HG03378 (cell line): ENCODE data around the gene TNS4.

Experiments
- ATAC-seq: cut with Tn5 transposase; IDR thresholded peaks from one replicate; pipeline ENCODE4 v1.9.1; 2021; ENCODE audit warnings: mild to moderate bottlenecking, moderate library complexity; ENCODE audit not compliant: unreplicated experiment

The TNS4 gene

DNA sequence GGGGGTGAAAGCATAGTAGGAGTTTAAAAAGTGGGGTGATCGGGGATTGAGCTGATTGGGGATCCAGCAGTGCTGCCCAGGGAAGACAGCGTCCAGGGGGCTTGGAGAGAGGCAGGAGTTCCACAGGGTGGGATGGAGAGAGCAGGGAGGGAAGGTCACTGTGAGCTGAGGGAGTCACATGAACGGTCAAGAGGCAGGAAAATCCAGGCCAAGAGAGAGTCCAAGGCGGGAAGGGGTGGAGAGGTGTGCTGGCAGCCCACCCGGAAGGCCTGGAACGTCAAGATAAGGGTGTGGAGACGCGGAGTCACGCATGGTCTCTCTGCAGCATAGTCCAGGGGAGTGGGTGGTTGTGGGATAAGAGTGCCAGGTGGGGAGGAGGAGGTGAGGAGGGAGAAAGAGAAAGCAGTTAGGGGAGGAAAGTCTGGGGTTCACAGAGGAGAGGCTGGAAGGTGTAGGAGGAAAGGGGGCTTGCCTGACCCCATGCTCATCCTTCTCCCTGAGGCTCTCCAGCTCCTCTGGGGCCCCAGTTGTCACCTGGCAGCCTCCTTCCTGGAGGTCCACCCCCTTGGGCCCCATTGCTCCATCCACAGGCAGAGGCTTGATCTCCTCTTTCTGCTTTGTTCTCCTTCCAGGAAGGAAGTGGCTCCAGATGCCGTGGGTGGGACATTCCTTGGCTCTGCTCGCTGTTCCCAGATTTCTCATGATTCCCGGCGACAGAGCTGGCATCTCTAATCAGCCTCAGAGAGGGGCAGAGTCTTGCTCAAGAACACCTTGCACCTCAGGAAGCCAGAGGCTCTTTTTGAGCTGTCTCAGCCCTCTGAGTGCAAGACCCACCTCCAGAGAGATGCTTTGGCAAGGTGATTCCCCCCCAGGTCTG lies 35.1 kb upstream of the TNS4 start:
- ATAC-seq = no peak

- ATAC-seq = no peak
Measured at GRCh38 chr17:40535924-40536294, 34.5 kb upstream of the TNS4 start.

DNA sequence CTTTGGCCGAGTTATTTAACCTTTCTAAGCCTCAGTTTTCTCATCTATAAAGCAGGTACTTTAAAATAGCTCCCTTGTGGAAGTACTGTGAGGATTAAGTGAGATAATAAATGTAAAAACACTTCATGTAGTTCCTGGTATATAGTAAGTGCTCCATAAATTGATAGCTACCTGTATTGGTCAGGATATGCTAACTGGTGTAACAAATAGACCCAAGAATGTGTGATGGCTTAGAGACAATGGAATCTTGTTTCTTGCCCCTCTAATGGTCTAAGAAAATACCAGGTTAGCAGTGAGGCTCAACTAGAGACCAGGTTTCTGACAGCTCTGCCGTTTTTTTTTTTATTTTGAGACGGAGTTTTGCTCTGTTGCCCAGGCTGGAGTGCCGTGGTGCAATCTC lies 34.0 kb upstream of the TNS4 start:
- ATAC-seq = no peak

- no peak for ATAC-seq
Measured at GRCh38 chr17:40534371-40535189, 33.2 kb upstream of the TNS4 start.

DNA sequence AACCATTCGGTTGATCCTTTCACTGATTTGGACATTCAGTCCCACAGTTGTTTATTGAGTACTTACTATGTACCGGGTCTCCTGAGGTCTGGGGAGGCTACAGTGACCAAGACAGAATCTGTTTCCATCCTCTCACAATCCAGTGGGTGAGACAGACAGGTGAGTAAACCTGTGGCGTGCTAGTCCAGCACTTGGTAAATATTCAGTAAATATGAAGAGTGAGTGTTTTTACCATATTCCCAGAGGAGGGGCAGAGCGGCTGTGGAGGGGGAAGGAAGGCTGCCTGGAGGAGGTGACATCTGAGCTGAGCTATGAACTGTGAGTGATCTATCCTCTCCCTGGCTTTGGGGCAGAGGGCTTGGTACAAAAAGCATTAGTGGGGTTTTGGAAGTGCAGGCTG lies 32.5 kb upstream of the TNS4 start:
- no peak for ATAC-seq

DNA sequence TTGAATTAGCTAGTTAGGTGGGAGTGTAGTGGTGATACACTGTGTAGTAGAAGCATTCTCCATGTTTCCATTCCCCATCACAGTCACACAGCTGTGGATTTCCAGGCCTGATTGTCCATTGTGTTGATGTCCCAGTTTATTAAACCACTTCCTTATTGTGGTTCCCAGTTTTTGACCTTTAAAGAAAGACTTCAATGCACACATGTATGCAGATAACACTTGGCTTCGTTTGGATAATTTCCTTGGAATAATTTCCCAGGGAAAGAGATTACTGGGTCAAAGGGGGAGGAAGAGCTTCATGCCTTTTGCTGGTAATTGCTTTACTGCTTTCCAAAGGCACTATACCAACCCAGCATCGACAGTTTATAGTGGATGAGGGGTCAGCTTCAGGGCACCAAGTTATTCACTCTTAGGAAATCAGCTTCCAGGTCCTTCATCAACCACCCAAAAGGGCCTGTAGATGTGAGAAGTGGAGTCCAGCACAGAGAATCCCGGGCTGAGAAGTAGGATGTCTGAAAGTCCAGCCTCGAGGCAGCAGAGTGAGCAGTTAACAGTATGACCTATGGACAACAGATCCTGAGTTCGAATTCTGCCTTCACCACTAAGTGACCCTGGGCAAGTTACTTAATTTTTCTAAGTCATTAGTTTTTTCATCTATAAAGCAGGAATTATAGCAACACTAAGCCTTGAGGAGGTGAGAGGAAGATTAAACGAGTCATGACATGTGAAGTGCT lies 31.3 kb upstream of the TNS4 start:
- no peak for ATAC-seq

DNA sequence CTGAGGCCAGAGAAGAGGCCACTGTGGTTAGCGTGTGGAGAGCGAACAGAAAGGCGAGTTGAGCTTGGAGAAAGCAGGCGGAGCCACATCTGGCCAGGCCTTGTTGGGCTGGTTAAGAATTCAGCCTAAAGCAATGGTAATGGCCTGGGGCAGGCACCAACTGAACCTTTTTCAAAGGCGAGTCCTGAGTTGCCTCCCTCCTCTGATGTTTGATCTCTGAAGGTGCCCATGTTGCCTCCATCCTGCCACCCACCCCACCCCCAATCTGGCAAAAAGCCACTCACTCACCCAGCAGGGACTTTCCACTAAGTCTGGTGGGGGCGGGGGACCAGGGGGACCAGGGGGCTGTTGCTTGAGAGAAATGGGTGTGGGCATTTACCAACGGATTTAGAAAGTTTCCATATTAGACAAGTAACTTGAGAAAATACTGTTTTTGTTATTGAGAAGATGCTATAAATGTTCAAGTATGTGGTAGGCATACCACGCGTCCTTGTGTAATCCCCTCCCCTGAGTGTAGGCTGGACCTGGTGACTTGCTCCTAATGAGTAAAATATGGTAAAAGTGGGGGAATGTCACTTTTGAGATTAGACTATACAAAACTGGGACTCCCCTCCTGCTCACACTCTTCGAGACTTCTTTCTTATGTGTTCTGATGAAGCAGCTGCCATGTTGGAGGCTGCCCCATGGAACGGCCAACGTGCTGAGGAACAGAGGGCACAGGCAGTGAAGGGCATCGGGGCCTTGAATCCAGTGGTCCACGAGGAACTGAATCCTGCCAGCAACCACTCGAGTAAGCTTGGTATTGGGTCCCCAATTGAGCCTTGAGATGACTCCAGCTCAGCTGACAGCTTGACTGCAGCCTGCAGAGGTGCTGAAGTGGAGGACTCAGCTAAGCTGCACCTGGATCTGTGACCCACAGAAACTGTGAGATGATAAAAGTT lies 29.9 kb upstream of the TNS4 start:
- ATAC-seq = no peak

GRCh38 chr17:40530531-40530994 lies 29.1 kb upstream of the TNS4 start:
- no peak for ATAC-seq

DNA sequence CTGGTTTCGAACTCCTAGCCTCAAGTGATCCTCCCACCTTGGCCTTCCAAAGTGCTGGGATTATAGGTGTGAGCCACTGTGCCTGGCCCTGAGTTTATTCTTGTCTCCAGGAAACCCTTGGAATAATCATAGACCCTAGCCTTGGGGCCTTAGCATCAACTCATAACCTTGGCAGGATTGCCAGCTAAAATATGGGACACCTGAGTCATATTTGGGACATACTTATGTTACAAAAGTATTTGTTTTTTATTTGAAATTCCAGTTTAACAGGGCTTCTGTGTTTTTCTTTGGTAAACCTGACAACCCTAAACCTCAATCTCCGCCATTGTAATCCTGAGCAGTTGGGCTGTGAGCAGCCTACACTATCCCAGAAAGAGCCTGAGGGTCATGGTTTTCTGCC lies 28.6 kb upstream of the TNS4 start:
- no peak for ATAC-seq

DNA sequence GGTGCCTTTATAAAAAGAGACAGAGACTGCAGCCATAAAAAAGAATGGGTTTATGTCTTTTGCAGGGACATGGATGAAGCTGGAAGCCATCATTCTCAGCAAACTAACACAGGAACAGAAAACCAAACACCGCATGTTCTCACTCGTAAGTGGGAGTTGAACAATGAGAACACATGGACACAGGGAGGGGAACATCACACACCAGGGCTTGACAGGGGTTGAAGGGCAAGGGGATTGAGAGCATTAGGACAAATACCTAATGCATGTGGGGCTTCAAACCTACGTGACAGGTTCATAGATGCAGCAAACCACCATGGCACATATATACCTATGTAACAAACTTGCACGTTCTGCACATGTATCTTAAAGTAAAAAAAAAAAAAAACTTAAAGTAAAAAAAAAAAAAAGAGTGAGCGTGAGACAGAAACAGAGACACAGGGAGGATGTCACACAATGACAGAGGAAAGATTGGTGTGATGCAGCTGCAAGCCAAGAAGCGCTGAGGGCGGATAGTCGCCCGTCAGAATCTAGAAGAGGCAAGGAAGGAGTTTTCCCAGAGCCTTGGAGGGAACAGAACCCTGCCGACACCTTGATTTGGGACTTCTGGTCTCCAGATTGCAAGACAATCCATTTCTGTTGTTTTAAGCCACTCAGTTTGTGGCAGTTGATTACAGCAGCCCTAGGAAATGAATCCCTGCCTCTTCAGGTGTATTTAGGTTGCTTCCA lies 27.4 kb upstream of the TNS4 start:
- no peak for ATAC-seq

- ATAC-seq = no peak
Measured at GRCh38 chr17:40526668-40527067, 25.2 kb upstream of the TNS4 start.

DNA sequence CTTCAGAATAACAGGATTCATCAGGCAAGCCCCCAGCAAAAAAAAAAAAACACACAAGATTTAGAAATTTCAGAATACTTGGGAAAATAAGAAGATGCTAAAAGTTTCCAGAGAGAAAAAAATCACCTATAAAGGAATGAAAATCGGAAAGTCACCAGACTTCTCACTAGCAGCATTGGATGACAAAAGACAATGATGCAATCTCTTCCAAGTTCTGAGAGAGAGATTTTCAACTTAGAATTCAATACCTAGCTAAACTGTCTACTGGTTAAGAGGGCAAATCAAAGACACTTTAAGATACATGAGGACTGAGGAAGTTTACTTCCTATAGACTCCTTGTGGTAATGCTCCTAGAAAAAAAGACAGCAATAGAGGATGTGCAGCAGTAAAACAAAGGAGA lies 23.9 kb upstream of the TNS4 start:
- ATAC-seq = no peak

- no peak for ATAC-seq
Measured at GRCh38 chr17:40524243-40524965, 23.0 kb upstream of the TNS4 start.

- no peak for ATAC-seq
Measured at GRCh38 chr17:40522961-40523310, 21.5 kb upstream of the TNS4 start.

DNA sequence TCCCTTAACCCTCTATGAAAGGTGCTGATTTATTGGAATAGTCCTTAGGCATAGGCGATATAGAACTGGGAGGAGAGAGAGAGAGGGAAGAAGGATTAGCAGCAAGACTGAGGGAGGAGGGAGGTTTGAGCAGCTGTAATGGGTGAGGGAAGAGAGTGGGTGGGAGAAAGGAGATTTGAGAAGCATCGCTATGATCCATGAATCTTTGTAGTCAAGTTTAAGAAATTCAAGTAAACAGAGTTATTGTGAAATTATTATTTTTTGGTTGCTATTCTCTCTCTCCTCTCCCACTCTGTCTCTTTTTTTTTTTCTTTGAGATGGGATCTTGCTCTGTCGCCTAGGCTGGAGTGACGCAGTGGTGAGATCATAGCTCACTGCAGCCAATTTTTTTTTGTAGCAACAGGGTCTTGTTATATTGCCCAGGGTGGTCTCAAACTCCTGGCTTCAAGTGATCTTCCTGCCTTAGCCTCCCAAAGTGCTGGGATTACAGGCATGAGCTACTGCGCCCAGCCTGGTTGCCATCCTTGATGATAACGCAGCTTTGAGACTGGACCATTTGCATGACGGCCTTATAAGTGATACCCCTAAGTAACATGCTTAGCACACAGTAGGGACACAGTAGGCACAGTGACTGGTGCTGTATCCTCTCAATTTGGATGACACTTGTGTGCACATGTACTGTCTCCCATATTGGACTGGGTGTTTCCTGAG lies 21.0 kb upstream of the TNS4 start:
- no peak for ATAC-seq

- ATAC-seq = no peak
Measured at GRCh38 chr17:40520991-40521453, 19.6 kb upstream of the TNS4 start.

GRCh38 chr17:40519089-40519775 lies 17.8 kb upstream of the TNS4 start:
- no peak for ATAC-seq
